GM23338 (cell line): Measurements from ENCODE around the gene SFXN5.

ENCODE experiments used
- CREB1 ChIP-seq: fragments of 250-450 bp; sonication (Bioruptor Pico); IDR thresholded peaks from 2 replicates; pipeline ENCODE4 v1.5.0; 2020; ENCODE audit warnings: low read depth, mild to moderate bottlenecking, moderate library complexity
- EZH2phosphoT487 ChIP-seq: fragments of 200-600 bp; sonication (generic); IDR thresholded peaks from one replicate; pipeline ENCODE4 v1.8.1; 2018; ENCODE audit warnings: antibody characterized with exemption; ENCODE audit not compliant: unreplicated experiment
- TF ChIP-seq, protein P1 (sequence below), 2 experiments: fragments of 200-600 bp in 1 of 2; sonication (generic) in 1 of 2; conservative IDR thresholded peaks; 2 replicates each; pipeline versions ENCODE4 v1.5.1 to v1.6.1; 2016 to 2017; ENCODE audit warnings: antibody characterized with exemption in 2 of 2, low read depth in 2 of 2, mild to moderate bottlenecking in 2 of 2, moderate library complexity in 1 of 2

DNA sequence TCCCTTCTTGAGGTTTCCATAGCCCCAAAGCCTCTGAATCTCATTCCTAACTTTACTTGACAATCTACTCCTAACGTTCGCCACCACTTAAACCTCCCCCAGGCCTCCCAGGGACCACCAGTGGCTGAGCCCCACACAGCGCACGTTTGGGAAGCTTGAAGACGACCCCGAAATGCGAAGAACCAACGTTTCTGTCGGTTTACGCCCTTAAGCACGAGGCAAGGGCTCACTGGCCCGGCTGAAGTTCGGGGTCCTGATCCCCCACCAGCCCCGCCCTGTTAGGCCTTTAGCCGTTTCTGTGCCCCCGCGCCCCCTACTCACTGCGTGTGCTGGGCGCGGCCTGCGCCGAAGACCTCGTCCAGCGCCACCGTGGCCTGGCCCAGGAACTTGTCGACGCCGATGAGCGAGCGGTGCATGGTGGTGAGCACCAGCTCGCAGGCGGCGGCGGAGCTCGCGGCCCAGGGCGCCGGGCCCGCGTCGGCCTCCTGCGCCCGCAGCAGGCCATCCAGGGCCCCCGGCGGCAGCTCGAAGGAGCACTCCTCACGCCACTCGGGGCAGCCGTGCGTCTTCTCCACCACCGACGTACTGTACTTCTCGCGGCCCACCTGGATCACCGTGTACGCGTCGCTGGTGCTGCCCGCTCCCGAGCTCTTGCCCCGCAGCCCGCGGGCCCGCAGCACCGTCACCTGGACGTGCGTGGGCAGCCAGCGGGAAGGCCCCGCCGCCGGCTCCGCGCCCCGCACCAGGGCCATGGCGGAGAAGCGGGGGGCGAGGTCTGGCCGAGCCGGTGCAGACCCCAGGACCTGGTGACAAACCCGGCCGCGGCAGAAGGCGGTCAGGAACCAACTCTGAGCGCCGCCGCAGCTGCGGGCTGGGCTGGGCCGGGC lies 40.8 kb upstream of the SFXN5 start:
- TF ChIP-seq, protein P1, sequence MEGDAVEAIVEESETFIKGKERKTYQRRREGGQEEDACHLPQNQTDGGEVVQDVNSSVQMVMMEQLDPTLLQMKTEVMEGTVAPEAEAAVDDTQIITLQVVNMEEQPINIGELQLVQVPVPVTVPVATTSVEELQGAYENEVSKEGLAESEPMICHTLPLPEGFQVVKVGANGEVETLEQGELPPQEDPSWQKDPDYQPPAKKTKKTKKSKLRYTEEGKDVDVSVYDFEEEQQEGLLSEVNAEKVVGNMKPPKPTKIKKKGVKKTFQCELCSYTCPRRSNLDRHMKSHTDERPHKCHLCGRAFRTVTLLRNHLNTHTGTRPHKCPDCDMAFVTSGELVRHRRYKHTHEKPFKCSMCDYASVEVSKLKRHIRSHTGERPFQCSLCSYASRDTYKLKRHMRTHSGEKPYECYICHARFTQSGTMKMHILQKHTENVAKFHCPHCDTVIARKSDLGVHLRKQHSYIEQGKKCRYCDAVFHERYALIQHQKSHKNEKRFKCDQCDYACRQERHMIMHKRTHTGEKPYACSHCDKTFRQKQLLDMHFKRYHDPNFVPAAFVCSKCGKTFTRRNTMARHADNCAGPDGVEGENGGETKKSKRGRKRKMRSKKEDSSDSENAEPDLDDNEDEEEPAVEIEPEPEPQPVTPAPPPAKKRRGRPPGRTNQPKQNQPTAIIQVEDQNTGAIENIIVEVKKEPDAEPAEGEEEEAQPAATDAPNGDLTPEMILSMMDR (conservative IDR thresholded peaks at IDR 0.05; ENCODE audit: low read depth in 2 of 2): no peak
- no peak for TF ChIP-seq EZH2phosphoT487
- TF ChIP-seq CREB1 (CRISPR knock-in tag): no peak
